GM06990 (cell line): ENCODE results near the gene AAR2.

Source experiments
- DNase-seq: peaks from one replicate; pipeline ENCODE4 v3.0.0-alpha.2; 2011; ENCODE audit not compliant: insufficient read length; ENCODE audit errors: extremely low read depth
- H3K27me3 ChIP-seq: replicated peaks from 2 replicates; pipeline ENCODE4 v1.6.0; 2011; ENCODE audit warnings: low read length; ENCODE audit not compliant: control insufficient read depth, insufficient read depth
- H3K36me3 ChIP-seq: 2 replicates; pipeline ENCODE4 v1.5.1; 2011; ENCODE audit warnings: low read length; ENCODE audit not compliant: control insufficient read depth, insufficient read depth
- H3K4me3 ChIP-seq: replicated peaks from 2 replicates; pipeline ENCODE4 v1.5.1; 2011; ENCODE audit warnings: low read depth, mild to moderate bottlenecking, control low read depth, low read length
- TF ChIP-seq, protein P1 (sequence below): IDR thresholded peaks from 2 replicates; pipeline ENCODE4 v1.5.1; 2011; ENCODE audit warnings: low read length, control low read depth, mild to moderate bottlenecking, inconsistent platforms; ENCODE audit not compliant: insufficient read depth, poor library complexity, severe bottlenecking

AAR2 gene

GRCh38 chr20:36279776-36280175 lies 43.5 kb downstream of the AAR2 start:
- Histone ChIP-seq H3K4me3 (no peak overlapping the region), H3K27me3 (peaks cover 1% of the 10 kb centered on the region; the same call in 1 of the 2 replicates), H3K36me3 (no peaks in the 10 kb centered on the region)
- TF ChIP-seq, protein P1, sequence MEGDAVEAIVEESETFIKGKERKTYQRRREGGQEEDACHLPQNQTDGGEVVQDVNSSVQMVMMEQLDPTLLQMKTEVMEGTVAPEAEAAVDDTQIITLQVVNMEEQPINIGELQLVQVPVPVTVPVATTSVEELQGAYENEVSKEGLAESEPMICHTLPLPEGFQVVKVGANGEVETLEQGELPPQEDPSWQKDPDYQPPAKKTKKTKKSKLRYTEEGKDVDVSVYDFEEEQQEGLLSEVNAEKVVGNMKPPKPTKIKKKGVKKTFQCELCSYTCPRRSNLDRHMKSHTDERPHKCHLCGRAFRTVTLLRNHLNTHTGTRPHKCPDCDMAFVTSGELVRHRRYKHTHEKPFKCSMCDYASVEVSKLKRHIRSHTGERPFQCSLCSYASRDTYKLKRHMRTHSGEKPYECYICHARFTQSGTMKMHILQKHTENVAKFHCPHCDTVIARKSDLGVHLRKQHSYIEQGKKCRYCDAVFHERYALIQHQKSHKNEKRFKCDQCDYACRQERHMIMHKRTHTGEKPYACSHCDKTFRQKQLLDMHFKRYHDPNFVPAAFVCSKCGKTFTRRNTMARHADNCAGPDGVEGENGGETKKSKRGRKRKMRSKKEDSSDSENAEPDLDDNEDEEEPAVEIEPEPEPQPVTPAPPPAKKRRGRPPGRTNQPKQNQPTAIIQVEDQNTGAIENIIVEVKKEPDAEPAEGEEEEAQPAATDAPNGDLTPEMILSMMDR, result no peak
- no peak for DNase-seq

DNA sequence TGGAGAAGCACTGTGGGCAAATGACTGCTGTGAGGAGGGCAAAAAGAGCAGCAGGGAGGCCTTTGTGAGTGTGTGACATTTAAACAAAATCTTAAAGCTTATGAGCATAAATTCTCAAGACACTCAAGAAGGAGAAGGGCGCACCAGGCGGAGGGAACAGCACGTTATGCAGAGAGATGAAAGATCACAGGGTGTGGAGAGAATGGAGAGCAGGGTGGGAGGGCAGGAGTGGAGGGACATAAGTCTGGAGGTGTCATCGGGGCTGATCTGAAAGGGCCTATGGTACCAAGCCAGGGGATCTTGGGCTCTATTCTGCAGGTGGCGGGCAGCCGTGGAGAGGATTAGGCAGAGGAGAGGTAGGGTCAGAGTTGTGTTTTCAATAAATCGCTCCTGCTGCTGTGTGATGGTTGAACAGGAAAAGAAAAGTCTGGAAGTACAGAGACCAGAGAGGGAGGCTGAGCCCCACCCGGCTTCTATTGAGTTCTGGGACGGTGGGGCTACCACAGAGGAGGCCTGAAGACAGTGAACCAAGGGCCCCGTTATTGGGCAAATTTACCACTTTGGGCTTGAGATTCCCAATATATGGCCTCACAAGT lies 45.6 kb downstream of the AAR2 start:
- Histone ChIP-seq H3K4me3 (no peak overlapping the region), H3K27me3 (no peaks in the 10 kb centered on the region), H3K36me3 (no peaks in the 10 kb centered on the region)
- TF ChIP-seq, protein P1, result no peak
- DNase-seq, result no peak

DNA sequence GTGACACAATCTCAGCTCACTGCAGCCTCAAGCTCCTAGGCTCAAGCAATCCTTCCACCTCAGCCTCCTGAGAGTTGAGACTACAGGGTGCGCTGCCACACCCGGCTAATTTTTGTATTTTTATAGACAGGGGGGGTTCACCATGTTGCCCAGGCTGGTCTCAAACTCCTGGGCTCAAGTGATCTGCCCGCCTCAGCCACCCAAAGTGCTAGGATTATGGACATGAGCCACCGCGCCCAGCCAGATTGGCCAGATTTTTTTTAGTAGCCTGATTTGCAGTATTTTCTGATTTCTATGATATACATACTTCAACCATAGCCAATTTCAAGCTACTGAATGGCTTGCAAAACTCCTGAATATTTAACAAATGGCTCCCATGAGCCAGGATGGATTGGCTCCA lies 48.5 kb downstream of the AAR2 start:
- Histone ChIP-seq H3K27me3 (no peaks in the 10 kb centered on the region), H3K36me3 (no peaks in the 10 kb centered on the region), H3K4me3 (no peak overlapping the region)
- TF ChIP-seq, protein P1, result no peak
- DNase-seq, result no peak

- Histone ChIP-seq H3K27me3 (no peaks in the 10 kb centered on the region), H3K4me3 (no peak overlapping the region), H3K36me3 (no peaks in the 10 kb centered on the region)
- TF ChIP-seq, protein P1, result no peak
- DNase-seq, result no peak
These were observed 49.6 kb downstream of the AAR2 start for GRCh38 chr20:36285746-36286447.

DNA sequence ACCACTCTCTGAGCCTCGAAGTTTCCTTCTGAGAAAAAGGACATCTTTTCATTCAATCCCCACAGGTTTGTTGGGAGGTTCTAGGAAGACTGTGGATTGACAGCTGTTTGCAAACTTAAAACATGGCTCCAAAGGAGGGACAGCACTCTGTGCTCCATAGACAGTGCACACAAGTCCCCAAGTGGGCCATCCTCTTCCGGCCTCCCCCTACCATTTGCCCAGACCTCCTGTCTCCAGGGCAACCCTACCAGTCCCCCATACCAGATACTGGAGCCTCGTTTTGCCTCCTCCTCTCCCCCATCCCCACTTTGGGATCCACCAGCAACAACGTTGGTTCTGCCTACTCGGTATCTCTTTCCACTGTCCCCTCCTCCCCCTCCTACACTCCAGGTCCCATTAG lies 61.4 kb downstream of the AAR2 start:
- DNase-seq, result no peak
- Histone ChIP-seq H3K36me3 (no peaks in the 10 kb centered on the region), H3K27me3 (no peaks in the 10 kb centered on the region; the same call in none of the 2 replicates), H3K4me3 (no peak overlapping the region)
- TF ChIP-seq, protein P1, result no peak

DNA sequence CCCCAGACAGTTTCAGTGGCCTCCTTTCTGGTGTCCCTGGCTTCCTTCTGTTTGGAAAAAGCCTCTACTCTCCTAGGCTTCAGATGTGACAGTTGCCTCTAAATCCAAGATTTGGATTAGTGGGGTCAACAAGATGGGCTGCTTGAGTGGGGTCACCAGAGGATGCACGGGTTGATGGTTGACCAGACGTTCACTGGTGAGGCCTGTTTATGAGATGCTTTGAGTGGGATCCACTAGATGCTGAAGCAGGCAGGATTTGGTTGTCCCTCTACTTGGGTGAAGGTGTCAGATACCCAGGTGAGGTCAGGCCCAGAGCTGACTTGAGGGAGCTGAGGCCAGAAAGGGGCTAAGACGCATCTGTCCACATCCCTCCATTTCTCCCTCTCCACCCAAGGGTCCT lies 61.8 kb downstream of the AAR2 start:
- Histone ChIP-seq H3K36me3 (no peaks in the 10 kb centered on the region), H3K27me3 (no peaks in the 10 kb centered on the region; the same call in none of the 2 replicates), H3K4me3 (no peak overlapping the region)
- TF ChIP-seq, protein P1, result no peak
- DNase-seq, result no peak
